ENCODE results near the gene DLX2.

- no peak for TF ChIP-seq JUN (IDR thresholded peaks at IDR 0.05; ENCODE audit: borderline replicate concordance, insufficient read depth, insufficient read length, low read depth)
- TF ChIP-seq EZH2 (IDR thresholded peaks at IDR 0.05; ENCODE audit: borderline replicate concordance, low read depth, low read length, severe bottlenecking) = peak; percentile 91
These were observed 2.4 kb downstream of the DLX2 start for GRCh38 chr2:172100080-172100934.
